ENCODE data around the gene GRIA4.

GRIA4 gene

DNA sequence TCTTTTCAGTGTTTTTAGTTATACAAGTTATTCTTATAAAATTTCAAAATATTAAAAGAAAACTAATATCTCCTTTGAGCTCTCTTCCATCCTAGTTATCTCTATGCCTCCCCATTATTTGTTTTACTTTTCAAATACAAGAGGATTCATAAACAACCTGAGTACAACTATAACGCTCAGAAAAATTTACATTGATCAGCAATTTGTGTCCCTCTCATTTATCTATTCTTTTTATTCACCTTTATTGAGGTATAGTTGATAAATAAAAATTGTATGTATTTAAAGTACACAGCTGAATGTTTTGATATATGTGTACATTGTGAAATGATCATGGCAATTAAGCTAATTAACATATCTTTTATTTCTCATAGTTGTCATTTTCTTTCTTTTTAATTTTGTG is 57.6 kb downstream of the GRIA4 start:
- no peak for DNase-seq

DNA sequence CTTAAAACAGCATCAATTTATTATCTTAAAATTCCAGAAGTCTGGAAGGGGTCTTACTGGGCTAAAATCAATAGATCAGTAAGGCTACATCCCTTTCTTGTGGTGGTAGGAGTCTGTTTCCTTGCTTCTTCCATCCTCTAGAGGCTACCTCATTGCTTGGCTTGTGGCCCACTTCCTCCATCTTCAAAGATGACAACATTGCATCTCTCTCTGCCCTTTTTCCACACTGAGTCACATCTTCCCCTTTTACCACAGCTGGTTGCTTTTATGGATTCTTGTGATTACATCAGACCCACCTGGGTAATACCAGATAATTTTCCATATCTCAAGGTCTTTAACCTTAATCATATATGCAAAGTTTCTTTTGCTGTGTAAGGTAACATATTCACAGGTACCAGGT is 60.9 kb downstream of the GRIA4 start:
- Mint-ChIP-seq H3K27ac (no peak overlapping the region), H3K9me3 (no peaks in the 10 kb centered on the region), H3K4me1 (no peaks in the 10 kb centered on the region), H3K36me3 (no peaks in the 10 kb centered on the region), H3K4me3 (no peak overlapping the region), H3K27me3 (no peaks in the 10 kb centered on the region)
- no peak for DNase-seq
- CTCF ChIA-PET = no interaction called here

More for the DNA sequence above, 57.6 kb downstream of the GRIA4 start:
- H3K4me1 Mint-ChIP-seq = no peaks in the 10 kb centered on the region
- H3K4me3 Mint-ChIP-seq = no peak overlapping the region
- H3K27ac Mint-ChIP-seq = no peak overlapping the region
- no peaks in the 10 kb centered on the region for H3K36me3 Mint-ChIP-seq
- H3K9me3 Mint-ChIP-seq = no peaks in the 10 kb centered on the region
- H3K27me3 Mint-ChIP-seq = no peaks in the 10 kb centered on the region
- CTCF ChIA-PET = no interaction called here

DNA sequence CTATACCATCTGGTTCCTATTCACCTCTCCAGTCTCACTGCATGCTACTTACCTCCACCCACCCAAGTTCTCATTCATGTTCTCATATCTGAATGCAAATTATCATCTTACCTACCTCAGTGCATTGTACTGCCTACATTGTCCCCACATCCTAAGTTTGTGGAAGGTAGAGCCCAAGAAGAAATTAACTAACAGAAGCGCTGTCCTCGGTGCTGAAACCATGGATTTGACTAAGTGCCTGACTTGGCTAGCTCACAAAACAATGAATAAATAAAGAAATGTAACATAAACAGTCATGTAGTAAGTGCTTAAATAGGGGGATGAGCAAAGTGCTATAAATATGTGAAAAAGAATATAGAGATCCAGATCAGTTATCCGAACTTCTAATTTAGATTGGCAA is 63.2 kb downstream of the GRIA4 start:
- DNase-seq = peak; percentile 49
- Mint-ChIP-seq H3K36me3 (no peaks in the 10 kb centered on the region), H3K27me3 (no peaks in the 10 kb centered on the region), H3K4me1 (no peaks in the 10 kb centered on the region), H3K27ac (no peak overlapping the region), H3K4me3 (no peak overlapping the region), H3K9me3 (no peaks in the 10 kb centered on the region)
- CTCF ChIA-PET = no interaction called here

DNA sequence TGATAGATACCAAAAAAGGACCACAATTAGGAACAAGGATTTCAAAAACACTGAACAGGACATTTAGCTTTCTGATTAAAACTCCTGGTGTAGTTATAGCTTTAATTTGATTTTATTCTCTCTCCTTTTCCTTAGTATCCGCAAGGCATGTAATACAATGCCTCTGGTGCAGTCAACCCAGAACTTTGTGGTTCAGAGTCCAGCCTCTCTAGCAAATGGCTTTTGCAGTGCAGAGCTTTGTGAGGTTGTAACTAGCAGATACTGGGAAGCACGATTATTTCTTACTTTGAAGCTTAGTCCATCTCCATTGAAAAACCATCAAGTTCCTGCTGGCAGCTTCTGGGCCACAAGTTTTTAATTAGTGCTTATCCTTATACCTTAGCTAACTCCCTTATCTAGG is 79.8 kb downstream of the GRIA4 start:
- H3K27ac Mint-ChIP-seq = no peak overlapping the region
- no peaks in the 10 kb centered on the region for H3K36me3 Mint-ChIP-seq
- DNase-seq = no peak
- no peak overlapping the region for H3K4me3 Mint-ChIP-seq
- CTCF ChIA-PET = no interaction called here
- H3K9me3 Mint-ChIP-seq = no peaks in the 10 kb centered on the region
- no peaks in the 10 kb centered on the region for H3K4me1 Mint-ChIP-seq
- H3K27me3 Mint-ChIP-seq = no peaks in the 10 kb centered on the region

DNA sequence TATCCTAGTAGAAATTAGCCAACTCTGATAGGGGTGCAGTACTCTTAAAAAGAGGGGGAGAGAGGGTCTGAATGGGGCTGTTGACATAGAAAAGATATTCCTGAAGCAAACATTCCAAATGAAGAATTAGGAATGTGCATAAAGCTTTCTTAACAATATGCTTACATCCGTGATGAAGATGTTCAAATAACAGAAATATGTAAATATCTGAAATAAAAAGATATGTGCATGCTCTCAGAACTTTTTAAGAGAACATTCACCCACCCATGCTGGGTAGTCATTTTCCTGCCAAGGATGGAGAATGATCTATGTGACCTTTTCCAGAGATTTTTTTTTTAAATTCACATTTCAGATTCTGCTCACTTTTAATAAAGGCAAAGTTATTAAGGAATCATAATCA is 80.6 kb downstream of the GRIA4 start:
- Mint-ChIP-seq H3K36me3 (no peaks in the 10 kb centered on the region), H3K4me3 (no peak overlapping the region), H3K27me3 (no peaks in the 10 kb centered on the region), H3K9me3 (no peaks in the 10 kb centered on the region), H3K27ac (no peak overlapping the region), H3K4me1 (no peaks in the 10 kb centered on the region)
- DNase-seq = no peak
- CTCF ChIA-PET = no interaction called here

DNA sequence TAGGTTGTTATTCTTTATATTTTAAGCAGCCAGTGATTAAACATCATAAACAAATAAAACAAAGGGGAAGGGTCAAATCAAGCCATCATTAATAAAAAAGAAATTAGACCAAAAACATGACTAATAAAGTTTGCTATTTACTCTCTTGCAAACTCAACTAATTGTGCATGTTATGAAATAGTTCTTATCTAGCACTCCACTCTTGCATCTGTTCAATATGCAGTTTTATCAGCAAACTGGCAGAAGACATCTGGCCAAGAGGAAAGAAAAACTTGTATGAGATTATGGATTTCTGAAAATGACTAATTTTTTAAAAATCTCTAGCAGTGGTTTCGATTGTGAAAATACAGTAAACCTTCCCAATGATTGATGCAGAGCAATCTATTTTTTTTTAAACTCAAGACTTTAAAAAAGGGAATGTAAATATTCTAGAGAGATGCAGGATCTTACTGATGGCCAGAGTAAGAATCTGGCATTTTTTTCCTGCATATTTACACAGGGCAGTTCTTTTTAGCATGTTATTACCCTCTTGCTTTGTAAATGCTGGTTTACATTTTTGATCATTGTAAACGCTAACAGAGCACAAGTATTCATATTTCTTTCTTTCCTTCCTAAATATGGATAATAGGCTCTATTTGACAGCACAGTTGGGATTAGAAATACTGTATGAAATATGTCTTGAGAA is 83.3 kb downstream of the GRIA4 start:
- H3K27me3 Mint-ChIP-seq = no peaks in the 10 kb centered on the region
- no peaks in the 10 kb centered on the region for H3K4me1 Mint-ChIP-seq
- no peaks in the 10 kb centered on the region for H3K9me3 Mint-ChIP-seq
- no peak overlapping the region for H3K4me3 Mint-ChIP-seq
- DNase-seq = no peak
- no peak overlapping the region for H3K27ac Mint-ChIP-seq
- CTCF ChIA-PET = no interaction called here
- no peaks in the 10 kb centered on the region for H3K36me3 Mint-ChIP-seq

DNA sequence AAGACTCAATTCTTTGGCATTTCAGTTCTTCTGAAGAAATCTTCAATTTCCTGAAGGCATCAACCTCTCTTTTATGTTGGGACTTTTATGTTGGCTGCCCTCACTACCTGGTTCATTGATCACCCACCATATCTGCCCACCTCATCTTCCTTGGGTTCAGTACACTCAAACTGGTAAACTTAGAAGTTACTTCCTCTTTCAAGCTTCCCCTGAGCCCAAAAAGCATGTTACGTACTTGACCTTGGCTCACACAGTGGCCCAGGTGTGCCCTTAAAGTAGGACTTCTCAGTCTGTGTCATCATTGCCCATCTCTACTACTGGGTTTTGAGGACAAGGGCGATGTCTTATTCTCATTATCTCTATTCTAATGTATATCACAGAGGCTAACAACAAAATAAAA is 86.1 kb downstream of the GRIA4 start:
- H3K27ac Mint-ChIP-seq = no peak overlapping the region
- no peak overlapping the region for H3K4me3 Mint-ChIP-seq
- DNase-seq = no peak
- H3K36me3 Mint-ChIP-seq = no peaks in the 10 kb centered on the region
- H3K4me1 Mint-ChIP-seq = no peaks in the 10 kb centered on the region
- CTCF ChIA-PET = no interaction called here
- H3K27me3 Mint-ChIP-seq = no peaks in the 10 kb centered on the region
- no peaks in the 10 kb centered on the region for H3K9me3 Mint-ChIP-seq

DNA sequence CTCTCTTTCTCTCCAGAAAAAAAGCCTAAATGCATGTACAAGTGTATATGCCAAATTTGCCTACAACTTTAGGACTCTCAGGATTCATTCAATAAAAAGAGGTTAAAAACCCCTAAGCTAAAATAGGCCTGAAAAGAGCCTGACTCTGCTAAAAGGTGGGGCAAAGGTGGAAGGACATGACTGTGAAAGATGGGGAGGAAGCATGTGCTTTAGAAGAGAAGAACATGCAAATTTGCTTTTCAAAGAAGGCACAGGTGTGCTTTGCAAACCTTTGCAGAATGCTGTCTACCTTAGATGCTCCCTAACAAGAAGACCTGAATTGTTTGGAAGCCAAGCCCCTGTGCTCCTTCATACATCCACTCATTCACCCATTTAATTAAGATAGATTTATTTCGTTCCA is 87.4 kb downstream of the GRIA4 start:
- no peak overlapping the region for H3K4me3 Mint-ChIP-seq

DNA sequence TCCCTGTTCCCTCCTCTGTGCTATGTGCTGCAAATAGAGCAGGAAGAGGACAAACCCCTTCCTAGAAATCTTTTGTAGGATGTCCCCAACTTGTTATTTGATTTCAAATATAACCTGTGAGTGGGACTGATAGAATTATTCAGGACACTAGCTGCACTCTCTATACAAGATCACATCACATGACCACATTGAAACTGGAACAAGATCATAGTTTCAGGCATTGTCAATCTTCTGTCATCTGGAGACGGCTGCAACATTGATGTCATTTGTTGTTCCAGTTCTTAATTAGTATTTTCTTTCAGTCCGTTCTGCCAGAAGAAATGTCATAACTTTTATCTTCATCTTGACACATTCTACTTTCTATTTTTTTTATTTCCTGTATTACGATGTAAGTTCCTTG is 89.3 kb downstream of the GRIA4 start:
- Mint-ChIP-seq H3K9me3 (no peaks in the 10 kb centered on the region), H3K36me3 (no peaks in the 10 kb centered on the region), H3K27ac (no peak overlapping the region), H3K27me3 (no peaks in the 10 kb centered on the region), H3K4me3 (no peak overlapping the region), H3K4me1 (no peaks in the 10 kb centered on the region)
- CTCF ChIA-PET = no interaction called here
- DNase-seq = no peak

More for the DNA sequence above, 87.4 kb downstream of the GRIA4 start:
- H3K27me3 Mint-ChIP-seq = no peaks in the 10 kb centered on the region
- no peaks in the 10 kb centered on the region for H3K36me3 Mint-ChIP-seq
- no peak for DNase-seq
- H3K9me3 Mint-ChIP-seq = no peaks in the 10 kb centered on the region
- H3K27ac Mint-ChIP-seq = no peak overlapping the region
- CTCF ChIA-PET = no interaction called here
- H3K4me1 Mint-ChIP-seq = no peaks in the 10 kb centered on the region

DNA sequence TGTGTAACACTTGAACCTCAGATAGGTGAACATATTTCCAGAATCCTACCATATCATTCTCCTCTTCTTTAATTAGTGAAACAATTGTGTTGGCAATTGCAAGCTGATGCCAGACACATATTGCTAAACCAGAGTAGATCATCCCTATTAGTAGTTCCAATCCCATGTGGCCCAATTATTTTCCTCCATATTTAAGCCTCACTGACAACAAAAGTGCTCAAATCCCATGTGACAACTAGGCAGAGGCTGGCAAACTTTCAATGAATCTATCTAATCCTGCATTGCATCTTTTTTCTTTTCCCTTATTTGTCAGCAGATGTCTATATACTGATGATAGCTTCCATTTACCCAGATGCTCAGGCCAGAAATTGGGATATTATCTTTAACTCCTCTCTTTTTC is 90.4 kb downstream of the GRIA4 start:
- no peak overlapping the region for H3K4me3 Mint-ChIP-seq
- no peaks in the 10 kb centered on the region for H3K36me3 Mint-ChIP-seq
- CTCF ChIA-PET = no interaction called here
- H3K27ac Mint-ChIP-seq = no peak overlapping the region
- H3K4me1 Mint-ChIP-seq = no peaks in the 10 kb centered on the region
- no peaks in the 10 kb centered on the region for H3K9me3 Mint-ChIP-seq
- H3K27me3 Mint-ChIP-seq = no peaks in the 10 kb centered on the region
- no peak for DNase-seq

DNA sequence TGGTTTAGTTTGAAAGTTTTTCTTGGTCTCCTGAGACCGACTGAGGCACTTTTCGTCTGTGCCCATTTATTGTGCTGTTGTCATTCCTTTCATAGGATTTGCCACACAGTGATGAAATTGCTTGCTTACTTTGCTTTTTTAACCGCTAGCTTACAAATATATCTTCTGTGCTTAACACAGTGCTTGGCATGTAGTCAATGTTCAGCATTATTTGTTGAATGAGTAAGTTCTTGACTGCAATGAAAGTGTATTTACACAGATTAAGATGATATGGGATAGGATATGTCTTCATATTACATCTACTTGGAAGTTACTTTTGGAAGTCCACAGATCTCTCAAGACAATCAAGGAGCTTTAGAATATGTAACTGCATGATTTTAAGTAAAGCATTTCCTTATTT is 91.2 kb downstream of the GRIA4 start:
- no peak for DNase-seq
- Mint-ChIP-seq H3K27ac (no peak overlapping the region), H3K36me3 (no peaks in the 10 kb centered on the region), H3K4me1 (no peaks in the 10 kb centered on the region), H3K27me3 (no peaks in the 10 kb centered on the region), H3K9me3 (no peaks in the 10 kb centered on the region), H3K4me3 (no peak overlapping the region)
- CTCF ChIA-PET = no interaction called here

DNA sequence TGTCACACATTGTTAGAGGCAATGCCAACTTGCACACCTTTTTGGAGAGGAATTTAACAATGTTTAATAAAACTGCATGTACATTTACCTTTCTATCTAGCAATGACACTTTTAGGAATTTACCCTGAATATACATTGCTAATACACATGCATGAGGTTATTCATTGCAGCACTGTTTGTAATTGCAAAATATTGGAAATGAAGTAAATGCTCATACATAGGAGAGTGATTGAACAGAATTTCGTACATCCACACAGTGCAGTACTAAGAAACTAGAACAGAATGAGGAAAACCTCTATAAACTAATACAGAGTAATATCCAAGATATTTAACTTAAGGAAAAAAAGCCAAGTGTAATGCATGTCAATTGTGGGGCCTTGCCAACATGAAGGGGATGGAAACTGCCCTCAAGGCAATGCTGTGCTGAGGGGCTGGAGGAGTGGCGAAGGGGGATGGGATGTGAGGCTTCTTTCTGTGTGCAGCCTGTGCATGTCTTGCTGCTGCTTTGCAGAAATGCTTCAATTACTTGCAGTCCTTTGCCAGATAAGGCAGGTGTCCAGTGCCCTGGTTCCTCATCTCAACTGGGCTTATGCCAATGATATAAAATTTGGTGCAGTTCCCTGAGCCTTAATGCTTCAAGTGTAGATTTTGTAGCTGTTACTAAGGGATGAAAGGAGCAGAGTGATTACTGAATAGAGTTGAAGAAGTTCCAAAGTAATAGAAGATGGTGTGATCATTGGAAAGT is 96.1 kb downstream of the GRIA4 start:
- H3K27me3 Mint-ChIP-seq = no peaks in the 10 kb centered on the region
- no peak overlapping the region for H3K4me3 Mint-ChIP-seq
- CTCF ChIA-PET = no interaction called here
- no peak overlapping the region for H3K27ac Mint-ChIP-seq
- no peaks in the 10 kb centered on the region for H3K4me1 Mint-ChIP-seq
- no peaks in the 10 kb centered on the region for H3K36me3 Mint-ChIP-seq
- no peak for DNase-seq
- H3K9me3 Mint-ChIP-seq = no peaks in the 10 kb centered on the region

DNA sequence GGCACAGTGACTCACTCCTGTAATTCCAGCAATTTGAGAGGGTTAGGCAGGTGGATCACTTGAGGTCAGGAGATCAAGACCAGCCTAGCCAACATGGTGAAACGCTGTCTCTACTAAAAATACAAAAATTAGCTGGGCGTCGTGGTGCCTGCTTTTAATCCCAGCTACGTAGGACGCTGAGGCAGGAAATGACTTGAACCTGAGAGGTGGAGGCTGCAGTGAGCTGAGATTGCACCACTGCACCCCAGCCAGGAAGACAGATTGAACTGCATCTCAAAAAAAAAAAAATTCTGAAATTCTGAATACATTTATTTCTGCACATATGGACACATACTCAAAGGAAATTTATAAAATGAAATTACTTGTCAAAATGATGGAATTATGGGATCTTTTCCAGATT is 103.2 kb downstream of the GRIA4 start:
- no peak overlapping the region for H3K4me3 Mint-ChIP-seq
- CTCF ChIA-PET = no interaction called here
- H3K27ac Mint-ChIP-seq = no peak overlapping the region
- H3K4me1 Mint-ChIP-seq = no peaks in the 10 kb centered on the region
- no peaks in the 10 kb centered on the region for H3K9me3 Mint-ChIP-seq
- no peaks in the 10 kb centered on the region for H3K27me3 Mint-ChIP-seq
- DNase-seq = no peak
- H3K36me3 Mint-ChIP-seq = no peaks in the 10 kb centered on the region

DNA sequence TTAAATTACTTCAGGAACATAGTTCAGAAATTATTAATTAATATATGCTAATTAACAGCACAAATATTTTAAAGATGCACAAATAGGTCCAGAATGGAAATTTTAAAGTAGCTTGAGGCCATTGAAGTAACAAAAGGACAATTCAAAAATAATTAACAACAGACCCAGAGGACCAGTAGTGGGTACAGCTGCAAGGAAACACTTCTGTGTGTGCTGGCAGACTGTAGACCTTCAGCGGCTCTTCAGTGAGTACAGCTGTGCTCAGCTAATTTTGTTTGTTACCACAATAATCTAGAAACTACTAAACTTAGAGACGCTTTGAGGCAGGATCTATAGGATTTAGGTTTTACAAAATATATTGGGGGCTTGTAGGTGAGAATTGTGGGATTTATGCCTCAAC is 103.8 kb downstream of the GRIA4 start:
- Mint-ChIP-seq H3K27me3 (no peaks in the 10 kb centered on the region), H3K4me3 (no peak overlapping the region)
- CTCF ChIA-PET = no interaction called here

DNA sequence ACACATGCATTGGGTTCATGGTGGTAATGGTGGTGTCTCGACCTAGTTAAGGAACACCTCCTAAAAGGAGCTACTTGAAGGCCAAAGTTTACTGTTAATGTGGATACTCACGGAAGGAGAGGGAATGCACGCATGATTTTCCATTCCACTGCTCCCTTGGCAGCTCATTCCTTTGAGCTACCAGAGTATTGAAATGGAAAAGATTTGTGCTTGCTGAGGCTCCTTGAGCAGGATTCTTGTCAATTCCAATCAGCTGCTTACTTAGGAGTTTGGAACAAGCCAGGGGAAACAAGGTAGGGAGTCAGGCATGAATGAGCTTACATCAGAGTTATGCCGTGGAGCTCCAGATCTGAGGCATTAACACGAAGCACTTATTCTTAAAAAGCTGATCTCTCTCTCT is 108.8 kb downstream of the GRIA4 start:
- Mint-ChIP-seq H3K36me3 (no peaks in the 10 kb centered on the region), H3K9me3 (no peaks in the 10 kb centered on the region), H3K4me3 (no peak overlapping the region), H3K27ac (no peak overlapping the region), H3K27me3 (no peaks in the 10 kb centered on the region), H3K4me1 (no peaks in the 10 kb centered on the region)
- CTCF ChIA-PET = no interaction called here
- no peak for DNase-seq

More for the DNA sequence above, 103.8 kb downstream of the GRIA4 start:
- Mint-ChIP-seq H3K4me1 (no peaks in the 10 kb centered on the region), H3K9me3 (no peaks in the 10 kb centered on the region), H3K27ac (no peak overlapping the region), H3K36me3 (no peaks in the 10 kb centered on the region)
- DNase-seq = no peak
